Myocyte (in vitro differentiated cells): ENCODE results near the gene TMEM30B. TPM values are rescaled to one million over a fixed set of nuclear protein-coding genes. Genes with fewer than 3 reads are reported as not detected.
"Not testable (repeated sequence)": the region's sequence is repeated elsewhere in the genome, so short reads cannot be mapped to it uniquely, and the experiment has no call there.

Experiments used
- DNase-seq: peaks from one replicate; pipeline ENCODE4 v3.0.0-alpha.2; 2012; ENCODE audit warnings: low read depth
- total RNA-seq: library from RNA; depleted of rRNA; stranded (reverse); fragments of >200 nt; gene quantifications from 2 replicates; pipeline ENCODE4 v1.2.3, GENCODE V29; 2014

Gene TMEM30B
- total RNA-seq, 1 donor from 2014 or later = 0.62 TPM

DNA sequence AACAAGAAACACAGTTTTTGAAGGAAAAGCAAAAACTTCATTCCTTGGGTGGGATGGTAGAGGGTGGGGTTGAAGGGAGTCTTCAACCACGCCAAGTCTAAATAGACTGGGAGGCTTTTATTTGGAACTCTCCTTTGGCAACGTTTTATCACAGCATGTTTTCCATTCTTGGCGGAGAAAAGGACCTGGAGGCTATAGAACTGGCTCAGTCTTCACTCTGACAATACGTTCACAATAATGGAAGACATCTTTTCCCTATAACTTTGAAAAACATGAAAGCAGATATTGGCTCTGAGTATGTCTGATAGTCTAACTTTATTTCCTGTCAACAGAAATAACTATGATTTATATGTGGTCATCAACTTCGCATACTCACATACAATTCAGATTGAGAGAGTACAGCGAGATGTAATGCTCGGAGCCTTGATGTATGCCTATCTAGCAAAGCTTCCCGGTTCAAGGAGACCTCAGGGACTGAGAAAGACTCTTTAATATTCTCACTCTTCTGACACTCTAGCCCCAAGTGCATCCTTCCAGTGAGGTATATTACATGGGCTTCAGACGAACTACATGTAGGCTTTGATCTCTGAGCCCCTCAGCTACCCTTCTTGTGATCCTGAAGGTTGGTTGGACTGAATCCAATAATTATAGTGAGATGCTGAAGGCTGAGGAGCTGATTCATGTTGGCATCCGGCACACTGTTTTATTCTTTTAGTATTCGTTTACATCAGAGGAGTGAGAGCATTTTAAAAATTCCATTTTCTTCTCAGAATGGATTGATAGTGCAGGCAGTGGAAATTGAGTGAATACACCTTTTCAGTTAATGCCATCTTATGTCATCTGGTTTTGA is 14.0 kb downstream of the TMEM30B start:
- no peak for DNase-seq

DNA sequence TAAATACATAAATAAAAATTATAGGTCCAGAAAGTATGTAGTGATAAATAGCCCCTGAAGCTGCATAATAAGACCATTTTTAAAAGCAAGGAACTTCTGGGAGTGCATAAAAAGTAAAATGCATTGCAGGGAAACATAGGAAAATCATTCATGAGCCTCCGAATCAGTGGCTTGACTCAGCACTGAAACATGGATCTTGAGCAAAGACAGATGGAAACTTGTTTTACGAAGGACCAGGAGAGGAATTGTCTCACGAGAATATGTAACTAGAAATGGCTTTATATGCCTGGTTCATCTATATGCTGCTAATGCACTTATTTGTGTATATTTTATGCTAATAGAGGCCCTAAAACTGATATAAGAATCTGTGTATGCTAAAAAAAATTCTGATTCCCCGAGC is 14.7 kb downstream of the TMEM30B start:
- DNase-seq = no peak

DNA sequence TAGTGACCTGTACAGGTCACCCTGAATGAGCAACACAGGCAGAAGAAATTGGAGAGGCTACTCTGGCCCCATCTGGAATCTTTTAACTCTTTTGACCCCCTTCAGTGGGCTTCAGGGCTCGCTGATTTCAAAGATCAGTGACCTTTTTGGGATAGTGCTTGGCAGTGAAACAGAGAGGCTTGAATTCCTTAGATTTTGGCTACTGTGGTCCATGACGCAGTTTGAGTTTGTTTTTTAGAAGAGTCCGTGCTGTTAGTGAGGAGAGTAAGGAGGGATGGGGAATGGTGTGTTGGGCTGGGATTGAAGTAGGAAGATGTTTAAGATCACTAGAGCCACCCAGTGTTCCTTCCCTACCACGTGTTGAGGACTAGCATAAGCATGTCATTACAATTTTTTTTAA is 16.5 kb downstream of the TMEM30B start:
- DNase-seq = no peak

DNA sequence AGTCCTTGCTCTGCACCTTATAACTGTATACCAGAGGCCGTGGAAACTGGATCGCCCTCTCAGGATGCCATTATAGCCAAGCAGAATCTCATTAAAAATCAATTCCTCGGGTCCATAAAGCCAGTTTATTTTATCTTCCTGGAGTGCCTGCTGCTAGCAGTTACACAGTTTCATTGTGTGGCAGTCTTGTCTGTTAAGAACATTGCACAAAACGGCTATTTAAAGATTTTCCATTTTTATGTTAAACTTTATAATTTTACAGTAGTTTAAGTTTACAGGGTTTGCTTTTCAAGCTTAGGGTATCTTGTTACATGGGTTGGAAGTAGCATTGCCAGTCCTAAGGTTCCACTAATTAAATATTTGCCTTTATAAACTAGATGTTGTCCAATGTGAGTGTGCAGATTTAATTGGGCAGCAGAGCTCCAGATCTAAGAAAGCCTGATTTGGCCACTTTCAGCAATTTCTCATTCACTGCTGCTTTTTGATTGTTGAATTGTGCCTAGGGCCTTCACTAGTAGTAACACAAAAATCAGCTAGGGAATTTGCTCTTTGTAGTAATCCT is 17.0 kb downstream of the TMEM30B start:
- no peak for DNase-seq

DNA sequence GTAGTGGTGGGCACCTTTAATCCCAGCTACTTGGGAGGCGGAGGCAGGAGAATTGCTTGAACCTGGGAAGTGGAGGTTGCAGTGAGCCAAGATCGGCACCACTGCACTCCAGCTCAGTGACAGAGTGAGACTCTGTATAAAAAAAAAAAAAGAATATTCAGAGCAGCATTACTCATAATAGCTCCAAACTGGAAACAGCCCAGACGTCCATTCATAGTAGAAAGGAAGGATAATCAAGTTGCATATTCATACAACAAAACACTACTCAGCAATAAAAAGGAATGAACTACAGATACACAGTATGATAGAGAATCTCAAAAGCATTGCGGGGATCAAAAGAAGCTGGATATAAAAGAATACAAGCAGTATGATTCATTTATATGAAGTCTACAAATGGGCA is 19.1 kb downstream of the TMEM30B start:
- DNase-seq = no peak

DNA sequence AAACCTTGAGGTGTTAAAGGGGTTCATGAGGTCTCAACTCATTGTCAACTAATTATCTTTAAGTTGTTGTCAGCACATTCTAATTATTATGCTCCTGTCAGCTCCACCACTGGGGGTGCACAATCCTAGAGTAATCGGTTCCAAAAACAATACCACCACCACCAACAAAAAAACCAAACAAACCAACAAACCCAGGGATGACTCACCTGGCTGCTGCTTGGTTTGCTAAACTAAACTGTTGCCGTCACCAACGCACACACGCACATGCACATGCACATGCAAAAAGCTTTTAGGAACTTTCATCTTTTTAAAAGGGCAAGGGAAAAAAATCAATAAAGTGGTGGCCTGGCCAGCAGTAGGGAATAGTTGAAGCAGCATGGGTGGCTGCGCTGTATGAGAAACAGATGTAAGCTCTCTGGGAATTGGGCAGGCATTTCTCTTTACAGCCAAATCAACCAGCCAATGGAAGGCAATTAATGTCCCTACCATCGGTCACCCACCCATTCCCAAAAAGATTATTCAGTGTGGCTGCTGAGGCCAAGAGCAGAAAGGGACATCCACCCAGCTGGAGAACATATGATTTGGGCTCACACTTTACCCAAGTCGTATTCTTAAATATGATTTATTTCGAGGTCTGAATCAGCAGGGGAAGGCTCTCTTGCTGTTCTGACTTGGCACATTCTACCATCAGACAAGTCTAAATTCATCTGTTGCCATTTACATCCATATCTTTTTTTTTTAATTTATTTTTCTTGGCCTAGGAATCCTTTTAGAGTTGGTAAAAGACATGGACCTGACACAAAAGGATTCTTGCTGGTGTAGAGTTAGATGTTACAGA is 20.0 kb downstream of the TMEM30B start:
- peak; percentile 64 for DNase-seq

DNA sequence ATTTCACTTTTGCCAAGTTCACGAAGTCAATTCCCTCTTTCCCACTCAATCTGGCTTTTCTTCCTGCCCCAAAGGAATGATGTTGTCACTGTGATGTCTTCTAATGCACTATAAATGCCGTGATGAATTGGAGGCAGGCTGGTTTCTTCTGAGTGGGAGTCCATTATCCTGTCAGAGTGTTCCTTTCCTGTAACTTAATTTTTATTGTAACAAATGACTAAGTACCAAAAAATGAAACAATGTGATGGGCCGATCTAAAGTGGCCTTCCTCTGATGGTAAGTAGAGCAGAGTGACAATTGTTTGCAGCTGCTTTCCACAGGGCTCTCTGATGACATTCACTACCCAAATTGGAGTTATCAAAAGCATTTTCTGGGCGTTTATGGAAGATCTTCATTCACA is 22.2 kb downstream of the TMEM30B start:
- DNase-seq = peak; percentile 55

DNA sequence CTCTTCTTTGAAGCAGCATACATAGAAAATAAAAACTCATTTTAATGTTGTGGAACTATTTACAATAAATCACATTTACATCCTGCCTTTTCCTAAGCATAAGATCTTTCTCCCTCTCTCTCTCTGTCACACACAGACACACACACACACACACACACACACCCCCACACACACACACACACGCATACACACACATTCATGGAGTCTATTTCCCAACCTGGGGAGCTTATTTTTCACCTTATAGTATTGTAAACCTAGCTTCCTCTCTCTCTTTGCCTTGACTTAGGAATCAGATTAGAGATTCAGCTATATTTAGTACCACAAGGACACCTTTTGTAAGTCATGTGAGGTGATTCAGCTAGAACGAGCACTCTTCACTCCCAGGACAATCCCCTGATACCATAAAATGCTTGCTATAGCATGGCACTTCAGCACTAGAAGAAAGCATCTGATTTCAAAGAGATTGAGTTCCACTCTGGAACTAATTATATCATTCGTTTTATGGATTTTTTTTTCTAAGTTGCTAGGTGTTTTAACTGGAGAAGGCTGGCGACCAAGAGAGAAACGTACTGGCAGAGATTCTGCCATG is 23.6 kb downstream of the TMEM30B start:
- no peak for DNase-seq

DNA sequence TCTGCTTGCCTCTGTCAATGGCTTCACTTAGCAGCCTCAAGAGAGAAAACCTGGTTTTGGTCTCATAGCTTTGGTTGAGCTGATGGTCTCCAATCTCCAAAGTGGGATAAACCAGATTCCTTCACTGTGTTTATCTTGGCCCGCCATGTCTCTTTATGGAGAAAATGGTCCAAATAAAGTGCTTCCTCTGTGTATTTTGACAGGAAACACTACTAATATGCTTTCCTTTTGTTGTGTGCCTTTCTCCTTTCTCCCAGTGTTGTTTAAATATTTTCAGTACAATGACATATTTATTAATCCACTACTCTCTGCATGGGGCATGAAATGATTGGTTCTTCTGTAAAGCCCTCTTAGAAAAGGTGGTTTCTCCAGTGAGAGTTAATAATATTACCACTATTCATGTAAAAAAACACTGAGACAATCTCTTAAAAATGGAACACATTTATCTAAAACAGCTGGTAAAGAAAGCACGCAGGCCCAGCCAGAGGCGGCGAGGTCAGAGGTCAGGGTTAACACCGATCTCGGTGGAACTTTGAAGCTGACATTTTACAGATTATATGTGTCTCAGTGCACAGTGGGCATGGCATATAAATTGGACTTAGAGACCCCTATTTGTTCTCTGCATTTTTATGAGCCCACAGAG is 24.2 kb downstream of the TMEM30B start:
- no peak for DNase-seq

DNA sequence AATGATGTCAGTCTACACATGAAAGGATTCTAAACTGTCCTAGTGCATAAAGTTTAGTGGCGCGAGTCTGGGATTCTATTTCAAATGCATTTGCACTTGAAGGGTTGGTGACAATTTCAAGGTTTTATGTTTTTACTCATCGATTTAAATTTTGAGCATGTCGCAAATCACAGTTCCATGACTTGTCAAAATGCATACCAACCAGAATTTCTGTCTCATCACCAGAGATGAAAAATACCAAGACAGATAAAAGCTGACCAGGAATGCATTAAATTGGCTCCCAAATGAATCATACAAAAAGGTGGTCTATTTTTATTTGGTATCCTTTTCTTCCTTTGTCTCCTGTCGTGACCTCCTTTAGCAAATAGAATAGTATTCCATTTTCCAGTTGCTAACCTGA is 25.2 kb downstream of the TMEM30B start:
- no peak for DNase-seq

DNA sequence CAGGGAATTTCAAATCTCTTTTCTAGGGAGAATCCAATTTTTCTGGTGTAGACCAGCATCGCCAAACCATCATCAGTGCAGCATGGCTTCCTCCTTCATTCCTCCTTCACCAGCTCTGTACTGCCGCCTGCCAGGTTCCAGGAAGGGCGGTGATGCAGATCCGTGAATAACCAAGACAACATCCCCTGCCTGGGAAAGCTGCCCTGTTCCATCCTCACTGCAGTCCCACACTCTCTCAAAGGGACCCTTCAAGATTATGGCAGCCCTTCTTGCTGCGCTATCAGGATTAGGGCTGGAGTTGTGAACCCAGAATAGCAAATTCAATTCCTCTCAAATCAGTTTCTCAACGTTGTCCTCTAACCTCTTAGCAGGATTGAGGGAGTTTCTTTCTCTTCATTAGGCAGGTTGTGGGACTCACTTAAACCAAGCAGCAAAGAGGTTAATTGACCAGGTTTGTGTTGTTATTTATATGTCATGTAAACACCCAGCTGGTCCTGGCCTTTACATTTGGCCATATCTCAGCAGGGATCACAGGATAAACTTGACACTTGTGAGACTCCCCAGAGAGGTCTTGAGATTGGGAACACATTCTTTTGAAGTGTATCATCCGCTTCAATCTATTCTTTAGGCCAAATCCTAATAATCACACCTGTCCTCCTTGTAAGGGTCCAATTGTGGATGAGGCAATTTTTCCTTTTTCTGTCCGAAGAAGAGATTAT is 26.2 kb downstream of the TMEM30B start:
- no peak for DNase-seq

DNA sequence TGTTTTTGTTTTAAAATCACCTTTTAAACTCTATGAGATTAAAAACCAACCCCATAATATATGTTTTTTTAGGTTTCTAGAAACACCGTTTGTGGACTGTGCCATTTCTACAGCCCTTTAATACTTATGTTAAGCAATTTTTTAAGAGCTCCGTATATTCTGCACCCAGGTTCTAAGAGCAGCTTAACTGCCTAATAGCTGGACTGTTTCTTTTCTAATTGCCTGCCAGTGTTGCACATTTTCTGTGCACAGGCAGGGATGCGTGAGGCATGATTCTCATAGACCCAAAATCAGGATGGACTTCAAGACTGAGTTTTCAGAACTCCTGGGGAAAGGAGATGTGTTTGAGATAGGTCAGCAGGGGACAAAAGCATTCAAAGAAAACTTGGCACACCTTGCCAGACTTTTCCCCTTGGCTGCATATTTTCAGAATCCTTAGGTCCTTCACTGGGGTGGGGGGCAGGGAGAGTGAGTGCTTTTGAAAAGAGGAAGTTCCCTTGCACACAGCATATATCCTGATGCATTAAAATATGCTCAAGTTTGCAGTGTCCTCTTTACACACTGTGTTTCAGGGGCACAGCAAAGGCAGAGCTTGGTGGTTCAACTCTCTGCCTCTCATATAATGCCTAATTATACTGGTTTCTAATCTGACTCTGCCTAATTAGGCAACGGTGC is 27.9 kb downstream of the TMEM30B start:
- no peak for DNase-seq

DNA sequence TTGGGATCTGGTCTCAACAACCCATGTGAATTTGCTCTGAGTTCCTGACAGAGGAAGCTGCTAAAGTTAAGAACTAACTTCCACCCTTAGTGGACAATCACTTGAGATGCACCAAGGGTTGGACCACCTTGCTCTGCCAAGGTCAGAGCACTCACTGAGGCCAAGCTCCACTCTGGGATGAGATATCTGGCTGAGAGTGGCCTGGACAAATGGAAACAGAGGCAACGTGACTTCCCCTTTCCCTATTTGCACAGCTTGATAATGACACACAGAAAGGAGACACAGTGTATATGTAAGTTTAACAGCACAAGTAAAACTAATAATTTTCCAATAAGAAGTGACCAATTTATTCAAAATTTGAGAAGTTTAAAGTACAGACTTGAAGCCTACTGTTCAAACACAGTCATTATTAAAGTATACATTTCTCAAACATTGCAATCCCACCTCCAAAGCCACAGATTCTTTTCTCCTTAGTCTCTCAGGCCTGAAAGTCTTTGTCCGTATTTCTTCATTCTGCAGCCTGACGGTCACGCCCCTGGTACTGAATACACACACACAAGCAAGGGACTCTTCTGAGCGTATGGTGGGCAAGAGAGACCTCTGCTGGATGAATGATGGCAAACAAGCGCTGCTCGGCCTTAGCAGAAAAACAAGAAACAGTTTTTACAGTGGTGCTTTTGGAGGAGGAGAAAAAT is 28.6 kb downstream of the TMEM30B start:
- DNase-seq = peak; percentile 94

DNA sequence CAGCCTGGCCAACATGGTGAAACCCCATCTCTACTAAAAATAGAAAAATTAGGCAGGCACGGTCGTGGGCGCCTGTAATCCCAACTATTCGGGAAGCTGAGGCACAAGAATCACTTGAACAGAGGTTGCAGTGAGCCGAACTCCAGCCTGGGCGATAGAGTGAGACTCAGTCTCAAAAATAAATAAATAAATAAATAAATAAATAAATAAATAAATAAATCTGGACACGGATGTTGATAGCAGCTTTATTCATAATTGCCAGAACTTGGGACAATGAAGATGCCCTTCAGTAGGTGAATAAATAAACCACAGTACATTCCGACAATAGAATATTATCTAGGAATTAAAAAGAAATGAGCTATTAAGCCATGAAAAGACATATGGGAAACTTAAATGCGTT is 31.1 kb downstream of the TMEM30B start:
- no peak for DNase-seq

DNA sequence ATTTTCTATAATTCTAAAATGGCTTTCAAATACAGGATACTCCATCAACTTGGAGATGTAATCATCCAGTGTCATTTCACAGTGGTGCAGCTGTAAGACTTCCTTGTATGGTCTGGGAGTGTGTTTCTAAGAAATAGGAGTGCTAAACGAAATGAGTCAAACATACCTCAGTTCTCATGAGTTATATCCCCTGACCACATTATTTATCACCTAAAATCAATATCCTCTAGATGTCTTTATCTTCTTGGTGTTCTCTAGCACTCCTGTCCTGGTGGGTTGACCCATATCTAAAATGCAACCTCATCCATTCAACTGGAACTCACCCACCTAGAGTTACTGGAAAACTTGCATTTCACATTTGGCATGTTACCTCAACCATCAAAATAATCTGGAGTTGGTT is 33.2 kb downstream of the TMEM30B start:
- DNase-seq = no peak

DNA sequence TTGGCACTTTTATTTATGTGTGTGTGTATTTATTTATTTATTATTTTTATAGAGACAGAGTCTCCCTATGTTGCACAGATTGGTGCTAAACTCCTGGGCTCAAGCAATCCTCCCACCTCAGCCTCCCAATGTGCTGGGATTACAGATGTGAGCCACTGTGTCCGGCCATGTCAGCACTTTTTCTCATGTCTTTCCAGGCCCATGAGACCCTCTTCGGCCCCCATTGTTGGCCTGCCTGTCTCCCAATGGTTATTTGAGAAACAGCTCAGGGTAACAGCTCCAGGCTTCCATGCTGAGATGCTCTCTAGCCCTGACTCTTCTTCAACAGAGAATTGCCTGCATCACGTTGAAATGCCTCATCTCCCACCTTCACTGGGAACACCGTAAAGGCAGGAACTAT is 34.4 kb downstream of the TMEM30B start:
- DNase-seq = no peak

DNA sequence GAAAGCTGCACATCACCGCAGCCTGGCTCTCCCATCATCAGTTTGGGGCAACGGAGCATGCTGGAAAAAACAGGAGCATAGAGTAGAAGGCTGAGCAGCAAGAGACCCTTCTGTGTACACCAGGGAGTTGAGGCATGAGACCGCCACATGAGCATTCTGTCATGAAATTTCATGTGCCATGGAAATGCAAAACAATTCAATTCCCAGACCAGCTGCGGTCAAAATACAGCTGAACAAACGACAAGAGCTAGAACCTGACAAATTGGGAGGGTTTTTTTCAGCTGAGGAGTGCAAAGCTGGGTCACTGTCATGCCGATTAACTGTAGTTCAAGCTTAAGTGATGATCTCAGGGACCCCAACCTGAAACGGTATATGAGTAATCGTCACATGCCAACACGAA is 37.1 kb downstream of the TMEM30B start:
- no peak for DNase-seq

DNA sequence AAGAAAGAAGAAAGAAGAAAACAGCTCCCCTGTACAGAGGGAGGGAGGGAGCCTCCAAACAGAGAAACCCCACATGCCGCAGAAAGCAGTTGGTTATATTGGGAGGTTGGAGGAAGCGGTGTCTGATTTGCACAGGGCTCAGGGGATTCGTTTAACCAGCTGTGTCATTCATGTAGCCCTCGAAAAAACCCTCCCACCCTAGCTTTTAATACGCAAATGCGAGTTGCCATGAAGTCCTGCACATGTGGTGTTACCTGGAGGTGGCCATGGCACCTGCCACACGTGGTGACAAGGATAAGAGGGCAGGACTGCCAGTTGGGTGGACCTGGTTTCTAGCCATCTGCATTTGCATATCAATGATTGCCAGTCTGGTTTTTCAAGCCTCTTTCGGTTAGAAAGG is 40.9 kb downstream of the TMEM30B start:
- DNase-seq = no peak

DNA sequence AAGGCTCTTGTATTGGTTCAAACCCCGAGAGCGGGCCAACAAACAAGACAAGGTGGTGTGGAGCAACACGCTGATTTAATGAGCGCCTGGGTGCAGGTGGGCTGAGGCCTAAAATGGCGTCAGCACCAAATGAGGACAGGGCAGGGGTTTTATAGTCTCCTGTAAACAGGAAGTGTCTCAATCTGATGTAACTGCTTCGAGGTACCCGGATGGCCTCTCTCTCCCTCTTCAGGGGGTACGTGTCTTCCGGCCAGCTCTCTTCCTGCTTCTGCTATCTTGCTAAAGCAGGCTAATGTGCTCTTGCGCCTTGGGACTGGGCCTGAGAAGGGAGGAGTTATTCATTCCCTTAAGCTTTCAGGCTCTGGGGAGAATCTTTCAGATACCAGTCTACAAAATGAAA is 41.9 kb downstream of the TMEM30B start:
- not testable (repeated sequence) for DNase-seq
